GM12875 (cell line): ENCODE measurements around the gene PHC3.

ENCODE experiments used
- H3K4me3 ChIP-seq: one replicate; pipeline ENCODE4 v1.5.1; 2011; ENCODE audit warnings: low read depth, low read length, control low read depth
- CTCF ChIP-seq: IDR thresholded peaks from 2 replicates; pipeline ENCODE4 v1.5.1; 2011; ENCODE audit warnings: low read depth, mild to moderate bottlenecking, control low read depth, inconsistent platforms, low read length, moderate library complexity, borderline replicate concordance; ENCODE audit not compliant: insufficient read depth

PHC3 gene

GRCh38 chr3:170180908-170181885 is at the start of gene PHC3:
Gene PHC3 (minus strand): TSS chr3:170181733. CDS start chr3:170181715, 18 bp downstream.
- H3K4me3 ChIP-seq = peak within 1 kb of the TSS; percentile 90
- TF ChIP-seq CTCF = no peak

DNA sequence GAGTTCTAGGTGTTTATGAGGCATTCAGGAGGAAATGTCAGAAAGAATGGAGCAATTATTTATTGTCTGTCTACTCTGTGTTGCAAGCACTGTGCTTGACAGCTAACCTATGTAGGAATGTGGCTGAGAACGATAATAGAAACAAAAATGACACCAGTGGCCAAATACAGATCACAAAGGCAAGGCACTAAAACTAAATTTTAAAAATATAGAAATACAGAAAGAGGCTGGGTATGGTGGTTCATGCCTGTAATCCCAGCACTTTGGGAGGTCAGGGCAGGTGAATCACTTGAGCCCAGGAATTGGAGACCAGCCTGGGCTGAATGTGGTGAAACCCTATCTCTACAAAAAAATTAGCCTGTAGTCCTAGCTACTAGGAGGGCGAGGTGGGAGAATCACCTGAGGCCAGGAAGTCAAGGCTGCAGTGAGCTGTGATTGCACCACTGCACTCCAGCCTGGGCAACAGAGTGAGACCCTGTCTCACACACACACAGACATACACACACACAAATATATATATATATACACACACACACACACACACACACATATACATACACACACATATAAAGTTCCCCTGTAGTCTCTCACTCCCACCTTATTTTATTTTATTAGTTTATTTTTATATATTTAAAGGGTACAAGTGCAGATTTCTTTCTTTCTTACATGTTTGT is 46.7 kb upstream of the PHC3 start:
- H3K4me3 ChIP-seq = no peak overlapping the region
- TF ChIP-seq CTCF = no peak

DNA sequence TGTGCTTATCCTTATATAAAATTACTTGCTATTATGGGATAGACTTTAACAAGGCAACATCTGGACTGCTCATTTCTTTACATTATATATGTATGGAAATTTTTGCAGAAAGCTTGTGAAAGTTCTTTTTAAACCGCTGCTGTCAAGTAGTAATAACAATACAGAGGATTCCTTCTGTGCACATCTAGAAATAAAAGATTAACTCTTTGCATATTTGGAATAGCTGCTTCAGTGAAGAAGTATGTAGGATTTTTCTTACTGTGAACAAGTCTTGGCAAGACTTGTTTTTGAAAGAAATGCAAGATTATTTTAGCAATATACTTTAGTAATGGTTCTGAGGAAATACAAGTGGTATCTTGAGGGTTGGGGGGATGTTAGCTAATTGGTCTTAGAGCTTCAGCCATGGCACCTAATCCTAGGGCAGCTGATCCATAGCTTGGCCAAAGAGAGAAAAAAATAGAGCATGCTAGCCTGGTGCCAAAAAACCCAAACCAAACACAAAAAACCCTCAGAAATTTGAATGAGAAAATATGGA is 45.0 kb upstream of the PHC3 start:
- no peak overlapping the region for H3K4me3 ChIP-seq
- TF ChIP-seq CTCF = no peak

GRCh38 chr3:170225166-170225565 is 43.6 kb upstream of the PHC3 start:
- TF ChIP-seq CTCF = no peak
- no peak overlapping the region for H3K4me3 ChIP-seq

- 0 out of 2 replicates have a peak, but pooled peaks have one; percentile 7 for TF ChIP-seq CTCF
- H3K4me3 ChIP-seq = peak overlapping the region; percentile 74
These were observed 41.4 kb upstream of the PHC3 start for GRCh38 chr3:170222647-170223541.

DNA sequence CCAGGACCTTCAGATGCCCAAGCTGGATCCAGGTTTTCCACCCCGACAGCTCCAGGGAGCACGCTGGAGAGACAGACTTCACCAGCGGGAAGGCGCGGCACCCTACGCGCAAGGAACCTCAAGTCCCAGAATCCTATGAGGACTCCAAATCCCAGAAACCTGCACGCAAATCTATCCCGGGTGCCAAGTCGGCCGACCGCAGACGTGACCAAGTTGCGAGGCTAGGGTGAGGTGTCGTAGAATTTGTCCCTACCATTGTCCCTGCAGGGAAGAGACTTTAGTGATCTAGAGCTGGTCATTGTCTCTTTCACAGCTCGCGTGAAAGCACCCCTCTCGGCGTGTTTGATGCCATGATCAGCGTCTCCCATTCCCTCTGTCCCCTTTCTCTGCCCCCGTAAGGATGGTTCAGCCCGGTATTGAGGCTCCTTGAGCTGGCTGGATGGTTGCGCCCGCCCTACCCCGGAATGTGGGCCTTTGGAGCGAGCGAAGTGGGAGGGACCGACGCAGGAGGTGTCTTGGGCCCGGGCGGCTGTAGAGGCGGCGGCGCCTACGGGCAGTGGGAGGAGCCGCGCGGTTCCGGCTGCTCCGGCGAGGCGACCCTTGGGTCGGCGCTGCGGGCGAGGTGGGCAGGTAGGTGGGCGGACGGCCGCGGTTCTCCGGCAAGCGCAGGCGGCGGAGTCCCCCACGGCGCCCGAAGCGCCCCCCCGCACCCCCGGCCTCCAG is 40.6 kb upstream of the PHC3 start, which contains the start of gene PRKCI:
Gene PRKCI (plus strand): TSS at position 501 of the 723 bp plus-strand sequence. CDS start 246 bp downstream, outside the sequence.
- TF ChIP-seq CTCF = no peak
- H3K4me3 ChIP-seq = peak within 1 kb of the TSS; percentile 74
